Glomerular endothelial cell (primary cell): ENCODE data around the gene NR4A1. TPM values are rescaled to one million over a fixed set of nuclear protein-coding genes. Genes with fewer than 3 reads are reported as not detected.
"Not testable (repeated sequence)": the region's sequence is repeated elsewhere in the genome, so short reads cannot be mapped to it uniquely, and the experiment has no call there.

Source experiments
- DNase-seq: peaks from one replicate; pipeline ENCODE4 v3.0.0-alpha.2; 2011; ENCODE audit warnings: low read depth, low spot score; ENCODE audit errors: extremely low read depth
- total RNA-seq: library from RNA; depleted of rRNA; stranded (reverse); fragments of >200 nt; gene quantifications from 2 replicates; pipeline ENCODE4 v1.2.3, GENCODE V29; 2015

Gene NR4A1
- total RNA-seq, 1 donor from 2014 or later: 3.4 TPM

- DNase-seq: no peak
Observed at GRCh38 chr12:52089491-52089890, 38.2 kb downstream of the NR4A1 start.

- DNase-seq: no peak
Observed at GRCh38 chr12:52090291-52090690, 39.0 kb downstream of the NR4A1 start.

- DNase-seq: no peak
Observed at GRCh38 chr12:52091061-52091460, 39.8 kb downstream of the NR4A1 start.

DNA sequence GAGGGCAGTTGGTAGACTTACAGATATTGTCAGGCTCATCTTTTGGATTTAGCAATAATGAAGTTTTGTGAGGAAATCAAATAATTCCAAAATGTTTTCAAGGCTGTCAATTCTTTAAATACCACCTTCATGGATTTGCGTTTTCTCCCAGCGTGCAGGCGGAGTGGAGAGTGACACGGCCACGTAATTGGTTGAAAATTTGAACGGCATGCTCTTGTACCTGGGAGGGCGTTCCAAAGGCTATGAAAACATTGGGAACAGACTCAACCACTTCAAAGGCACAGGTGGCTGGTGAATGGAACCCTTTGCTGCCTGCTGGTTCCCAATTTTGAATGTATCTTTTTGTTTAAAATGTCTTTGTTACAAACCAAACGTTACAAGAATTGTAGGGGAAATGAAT is 40.6 kb downstream of the NR4A1 start:
- DNase-seq: no peak

DNA sequence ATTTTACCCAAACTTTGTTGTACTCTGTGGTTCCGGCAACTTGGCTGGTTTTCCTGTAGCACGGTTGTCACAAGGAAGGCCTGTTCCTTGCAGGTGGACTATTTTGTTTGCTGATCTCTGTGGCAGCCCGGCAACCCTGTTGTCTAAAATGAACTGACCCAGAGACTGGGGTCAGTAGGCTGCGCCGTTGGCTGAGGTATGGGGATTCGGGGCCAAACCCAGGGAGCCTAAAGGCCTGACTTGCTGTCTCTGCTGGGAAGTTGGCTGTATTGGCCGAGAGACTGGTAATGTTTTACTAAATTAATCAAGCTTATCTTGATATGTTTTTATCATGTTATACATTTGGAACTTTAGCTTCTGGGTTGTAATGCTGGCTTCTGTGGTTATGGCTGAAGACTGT is 42.1 kb downstream of the NR4A1 start:
- DNase-seq: no peak

DNA sequence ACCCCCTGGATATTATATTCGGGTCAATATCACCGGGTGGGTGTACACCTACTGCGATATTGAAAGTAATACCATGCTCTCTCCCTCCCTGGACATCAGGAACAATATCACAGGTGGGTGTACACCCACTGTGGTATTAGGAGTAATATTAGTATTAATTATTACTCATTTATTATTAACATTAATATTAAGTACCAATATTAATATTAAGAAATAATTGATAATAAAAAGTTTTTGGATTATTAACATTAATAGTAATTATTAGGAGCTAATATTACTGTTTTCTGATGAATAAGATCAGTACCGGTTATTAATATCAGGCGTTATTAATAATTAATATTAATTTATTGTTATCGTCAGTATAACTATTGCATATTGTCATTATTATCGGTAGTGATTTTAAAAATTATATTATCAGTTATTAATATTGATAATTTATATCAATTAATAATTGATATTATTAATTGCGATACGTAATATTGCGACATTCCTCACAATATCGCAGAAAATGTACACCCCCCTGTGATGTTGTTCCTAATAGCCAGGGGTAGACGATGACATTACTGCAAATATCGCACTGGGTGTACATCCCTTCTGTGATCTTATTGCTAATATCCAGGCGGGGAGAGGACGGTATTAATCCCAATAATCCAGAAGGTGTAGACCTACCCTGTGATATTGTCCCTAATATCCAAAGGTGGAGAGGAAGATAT is 45.2 kb downstream of the NR4A1 start:
- no peak for DNase-seq

GRCh38 chr12:52097045-52097666 is 45.9 kb downstream of the NR4A1 start:
- DNase-seq: no peak

DNA sequence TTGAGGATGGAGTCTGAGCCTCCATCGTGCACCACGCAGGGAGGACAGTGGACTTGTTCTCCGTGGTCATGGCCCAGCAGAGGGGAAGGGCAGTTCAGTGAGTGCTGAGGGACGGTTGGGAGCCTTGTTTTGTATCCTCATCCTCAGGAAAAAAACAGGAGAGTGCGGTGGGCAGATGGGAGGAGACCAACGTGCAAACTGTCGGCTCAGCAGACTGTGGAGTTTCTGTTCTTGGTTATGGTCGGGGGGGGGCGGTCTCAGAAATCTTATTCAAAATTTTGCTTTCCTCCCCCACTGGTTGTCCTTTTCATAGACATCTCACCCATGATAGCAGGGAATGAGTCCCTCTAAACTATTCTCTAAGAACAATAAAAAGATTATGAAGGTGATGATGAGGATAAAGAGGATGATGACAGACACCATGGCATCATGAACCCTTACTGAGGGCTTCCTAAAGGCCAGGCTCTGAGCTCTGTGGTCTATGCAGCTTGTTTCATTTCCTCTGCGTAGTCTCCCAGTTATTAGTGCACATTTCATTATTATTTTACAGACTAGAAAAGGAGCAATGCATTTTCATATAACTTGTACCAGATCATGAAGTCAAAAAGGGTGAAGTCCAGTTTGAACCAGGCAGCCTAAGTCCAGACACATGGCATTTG is 53.3 kb downstream of the NR4A1 start:
- DNase-seq: not testable (repeated sequence)

Other genes with a start within 250 kb of the NR4A1 start
- gene FIGNL2, start 202.7 kb upstream of the NR4A1 start, total RNA-seq: 0.41 and 0.73 TPM in 2 replicates
- gene ANKRD33, start 163.3 kb upstream of the NR4A1 start, total RNA-seq: 1.2 and 3.2 TPM in 2 replicates
- gene ACVRL1, start 143.9 kb upstream of the NR4A1 start, total RNA-seq: 933 and 964 TPM in 2 replicates
- gene ACVR1B, start 99.7 kb upstream of the NR4A1 start, total RNA-seq: 5.2 and 9.0 TPM in 2 replicates
- 38.2 and 53.3 TPM in 2 replicates for gene TAMALIN, start 44.5 kb upstream of the NR4A1 start, total RNA-seq
- 44.3 and 76.7 TPM in 2 replicates for gene ATG101, start 18.5 kb downstream of the NR4A1 start, total RNA-seq
- not detected in 2 replicates for gene SMIM41, start 28.3 kb downstream of the NR4A1 start, total RNA-seq
- 1.5 and 1.6 TPM in 2 replicates for gene KRT80, start 140.6 kb downstream of the NR4A1 start, total RNA-seq
- gene KRT7, start 181.8 kb downstream of the NR4A1 start, total RNA-seq: 92.6 and 240 TPM in 2 replicates
- gene KRT86, start 223.2 kb downstream of the NR4A1 start, total RNA-seq: not detected in 2 replicates
- not detected in 2 replicates for gene KRT81, start 240.1 kb downstream of the NR4A1 start, total RNA-seq